Adrenal gland (tissue), 12 donors: ENCODE measurements around the gene TP53. TPM values are rescaled to one million over a fixed set of nuclear protein-coding genes. Genes with fewer than 3 reads are reported as not detected.

Experiments
- DNase-seq, 7 donors: peaks; one replicate each; pipeline ENCODE4 v3.0.0-alpha.2; 2019 to 2020
- H3K27ac ChIP-seq, 5 donors: fragments of 200-600 bp; sonication (generic) in 4 of 5; 1 replicate in 3 of 5; 2 replicates in 2 of 5; pipeline versions ENCODE4 v1.5.1 to v1.8.0; 2016 to 2020; ENCODE audit warnings: mild to moderate bottlenecking in 1 of 5
- H3K27me3 ChIP-seq: fragments of 200-600 bp; 2 replicates; pipeline ENCODE4 v1.8.0; 2021
- H3K36me3 ChIP-seq, 2 donors: fragments of 200-600 bp; replicated peaks in 1 of 2; 1 replicate in 1 of 2; 2 replicates in 1 of 2; pipeline versions ENCODE4 v1.5.1 to v1.8.0; 2018 to 2022
- H3K4me1 ChIP-seq, 2 donors: fragments of 200-600 bp; replicated peaks in 1 of 2; 1 replicate in 1 of 2; 2 replicates in 1 of 2; pipeline versions ENCODE4 v1.5.1 to v1.8.0; 2018 to 2021
- H3K4me3 ChIP-seq, 4 donors: fragments of 200-600 bp; sonication (generic) in 3 of 4; one replicate each; pipeline ENCODE4 v1.5.1; 2016 to 2018
- H3K9me3 ChIP-seq, 3 donors: fragments of 200-600 bp; sonication (generic) in 1 of 3; replicated peaks in 1 of 3; 1 replicate in 2 of 3; 2 replicates in 1 of 3; pipeline versions ENCODE4 v1.5.1 to v1.8.0; 2016 to 2021
- POLR2A ChIP-seq, 2 donors: fragments of 450-650 bp; IDR thresholded peaks; one replicate each; pipeline ENCODE4 v1.6.1; 2017; ENCODE audit warnings: antibody characterized with exemption in 2 of 2, mild to moderate bottlenecking in 2 of 2, moderate library complexity in 1 of 2
- WGBS, 4 donors: extraction: QIAGEN DNeasy Blood & Tissue Kit in 2 of 4; methylation state at CpG; one replicate each; pipeline versions ENCODE4 v1.1.5 to v1.1.7; 2013 to 2017; 5-methylcytosine and 5-hydroxymethylcytosine counted together
- intact Hi-C, 2 donors: fragments of 100-400 bp; cut with DNase I; formaldehyde crosslinking; loops; one replicate each; pipeline versions ENCODE4 v1.14.1 to v1.15.0; 2022 to 2023
- polyA plus RNA-seq, 3 donors: library from polyadenylated mRNA; stranded (reverse); fragments of 200-250 nt in 2 of 3; fragments of 350-450 nt in 1 of 3; fragmentation: Illumina TruSeq in 1 of 3; extraction: RNeasy Lipid Tissue Mini Kit (QIAGEN cat#74804) in 1 of 3; gene quantifications; one replicate each; pipeline ENCODE4 v1.2.3, GENCODE V29; 2013 to 2014
- total RNA-seq, 9 donors: library from RNA; depleted of rRNA in 4 of 9; stranded (reverse); fragments of >200 nt in 4 of 9; fragments of 120-200 nt in 1 of 9; fragmentation: NEBNext Ultra II Directional in 1 of 9; extraction: Animal tissue kit (Norgen Biotek cat#: 25700) in 1 of 9; gene quantifications; one replicate each; pipeline versions ENCODE4 v1.1.0 to v1.2.4, GENCODE V29; 2013 to 2023
- TF ChIP-seq, protein P1 (sequence below), 6 experiments: fragments of 450-650 bp in 4 of 6; fragments of 200-600 bp in 2 of 6; sonication (generic) in 1 of 6; IDR thresholded peaks; 1 replicate in 5 of 6; 2 replicates in 1 of 6; pipeline versions ENCODE4 v1.5.1 to v1.8.0; 2016 to 2021; ENCODE audit warnings: antibody characterized with exemption in 6 of 6, mild to moderate bottlenecking in 2 of 6, moderate library complexity in 1 of 6
- donor health status: healthy with polysubstance abuse.
- donor health status: Bipolar disorder and iron deficiency.
- donor health status: DM: yes; HTN: yes; CAD: no.
- donor health status: DM: no; HTN: no; CAD: no.
- donor health status: DM: no; HTN: no; CAD: no.
- donor health status: DM: yes; HTN: yes; CAD: no.

The TP53 gene
- total and polyA plus RNA-seq, 12 donors: 9.7 to 85.9 (median 26.6) TPM

DNA sequence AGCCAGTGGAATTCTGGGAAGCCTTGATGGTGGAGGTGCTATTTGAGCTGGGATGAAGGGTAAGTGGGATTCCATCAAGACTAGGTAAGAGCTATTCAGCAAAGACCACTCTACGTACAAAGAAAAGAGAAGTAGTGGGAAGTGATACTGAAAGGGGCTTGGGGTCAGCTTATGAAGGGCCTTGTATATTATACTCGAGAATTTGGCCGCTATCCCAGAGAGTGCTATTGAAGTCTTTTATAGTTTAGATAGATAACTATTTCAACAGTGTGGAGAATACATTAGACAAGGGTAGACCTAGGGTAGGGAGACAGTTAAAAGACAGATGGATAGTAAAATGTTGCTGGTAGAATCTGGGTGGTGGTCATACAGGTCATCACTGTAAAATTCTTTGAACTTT, 40.6 kb upstream of the TP53 start:
- WGBS, 4 donors: 63 to 77% (median 73%) methylated on average over 3 of the region's 3 CpGs
- no peak overlapping the region for H3K27ac ChIP-seq
- H3K27me3 ChIP-seq: peaks cover 17% of the 10 kb centered on the region
- TF ChIP-seq, protein P1, sequence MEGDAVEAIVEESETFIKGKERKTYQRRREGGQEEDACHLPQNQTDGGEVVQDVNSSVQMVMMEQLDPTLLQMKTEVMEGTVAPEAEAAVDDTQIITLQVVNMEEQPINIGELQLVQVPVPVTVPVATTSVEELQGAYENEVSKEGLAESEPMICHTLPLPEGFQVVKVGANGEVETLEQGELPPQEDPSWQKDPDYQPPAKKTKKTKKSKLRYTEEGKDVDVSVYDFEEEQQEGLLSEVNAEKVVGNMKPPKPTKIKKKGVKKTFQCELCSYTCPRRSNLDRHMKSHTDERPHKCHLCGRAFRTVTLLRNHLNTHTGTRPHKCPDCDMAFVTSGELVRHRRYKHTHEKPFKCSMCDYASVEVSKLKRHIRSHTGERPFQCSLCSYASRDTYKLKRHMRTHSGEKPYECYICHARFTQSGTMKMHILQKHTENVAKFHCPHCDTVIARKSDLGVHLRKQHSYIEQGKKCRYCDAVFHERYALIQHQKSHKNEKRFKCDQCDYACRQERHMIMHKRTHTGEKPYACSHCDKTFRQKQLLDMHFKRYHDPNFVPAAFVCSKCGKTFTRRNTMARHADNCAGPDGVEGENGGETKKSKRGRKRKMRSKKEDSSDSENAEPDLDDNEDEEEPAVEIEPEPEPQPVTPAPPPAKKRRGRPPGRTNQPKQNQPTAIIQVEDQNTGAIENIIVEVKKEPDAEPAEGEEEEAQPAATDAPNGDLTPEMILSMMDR (IDR thresholded peaks at IDR 0.05): no peak
- no peak for TF ChIP-seq POLR2A (IDR thresholded peaks at IDR 0.05)
- H3K36me3 ChIP-seq: no peaks in the 10 kb centered on the region
- DNase-seq: no peak
- H3K4me1 ChIP-seq: no peaks in the 10 kb centered on the region
- H3K4me3 ChIP-seq: no peak overlapping the region
- no peaks in the 10 kb centered on the region for H3K9me3 ChIP-seq
- intact Hi-C loops: no loop called here

DNA sequence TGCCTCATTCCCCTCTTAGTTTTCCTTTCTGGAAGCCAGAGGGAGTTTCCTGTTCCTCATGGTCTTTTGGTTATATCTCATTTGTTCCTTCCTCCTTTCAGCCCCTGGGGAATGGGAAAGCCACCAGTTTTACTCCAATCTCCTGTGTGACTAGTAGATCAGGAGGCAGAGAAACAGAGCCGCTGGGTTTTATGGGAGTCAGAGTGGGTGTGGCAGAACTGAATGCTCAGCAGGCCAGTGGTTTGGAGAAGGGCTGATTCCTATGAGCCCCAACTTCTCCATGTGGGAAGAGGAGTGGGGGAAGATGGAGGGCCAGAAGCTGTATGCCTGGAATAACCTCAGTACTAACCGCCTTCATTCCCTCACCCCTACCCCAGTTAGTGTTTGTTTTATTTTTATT, 34.3 kb upstream of the TP53 start:
- no peak for DNase-seq
- H3K27ac ChIP-seq: no peak overlapping the region
- H3K4me3 ChIP-seq: no peak overlapping the region
- H3K36me3 ChIP-seq: no peaks in the 10 kb centered on the region
- 75 to 92% (median 84%) methylated on average over 2 of the region's 2 CpGs for WGBS, 4 donors
- no peaks in the 10 kb centered on the region for H3K9me3 ChIP-seq
- H3K4me1 ChIP-seq: peaks cover 8 to 12% of the 10 kb centered on the region in 2 donors
- intact Hi-C loops: no loop called here
- H3K27me3 ChIP-seq: peaks cover 6% of the 10 kb centered on the region
- TF ChIP-seq, protein P1 (IDR thresholded peaks at IDR 0.05): no peak
- no peak for TF ChIP-seq POLR2A (IDR thresholded peaks at IDR 0.05)

DNA sequence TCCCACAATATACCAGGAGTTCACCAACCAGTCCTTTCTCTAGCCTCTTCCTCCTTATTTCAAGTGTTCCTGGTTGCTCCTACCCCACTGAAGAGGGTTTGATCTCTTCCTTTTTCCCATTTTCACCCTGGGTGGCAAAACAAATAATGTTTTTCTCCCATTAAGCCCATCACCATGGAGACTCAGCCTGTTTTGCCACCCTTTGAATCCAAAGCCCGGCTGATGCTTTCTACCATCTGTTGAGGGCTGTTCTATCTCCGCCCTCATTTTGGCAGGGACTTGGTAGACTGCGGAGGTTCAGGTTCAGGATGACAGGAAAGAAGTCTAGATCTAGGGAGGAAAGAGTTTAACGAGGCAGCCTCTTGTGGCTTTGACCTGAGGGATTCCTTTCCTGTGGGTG, 32.8 kb upstream of the TP53 start:
- no peak for TF ChIP-seq POLR2A (IDR thresholded peaks at IDR 0.05)
- TF ChIP-seq, protein P1 (IDR thresholded peaks at IDR 0.05): no peak
- peaks cover 11 to 14% of the 10 kb centered on the region in 2 donors for H3K4me1 ChIP-seq
- H3K4me3 ChIP-seq: no peak overlapping the region
- H3K27ac ChIP-seq: no peak overlapping the region
- 54 to 68% (median 65%) methylated on average over 4 of the region's 4 CpGs for WGBS, 4 donors
- no peaks in the 10 kb centered on the region for H3K27me3 ChIP-seq
- no peak for DNase-seq
- no peaks in the 10 kb centered on the region for H3K9me3 ChIP-seq
- H3K36me3 ChIP-seq: no peaks in the 10 kb centered on the region
- intact Hi-C loops: no loop called here

DNA sequence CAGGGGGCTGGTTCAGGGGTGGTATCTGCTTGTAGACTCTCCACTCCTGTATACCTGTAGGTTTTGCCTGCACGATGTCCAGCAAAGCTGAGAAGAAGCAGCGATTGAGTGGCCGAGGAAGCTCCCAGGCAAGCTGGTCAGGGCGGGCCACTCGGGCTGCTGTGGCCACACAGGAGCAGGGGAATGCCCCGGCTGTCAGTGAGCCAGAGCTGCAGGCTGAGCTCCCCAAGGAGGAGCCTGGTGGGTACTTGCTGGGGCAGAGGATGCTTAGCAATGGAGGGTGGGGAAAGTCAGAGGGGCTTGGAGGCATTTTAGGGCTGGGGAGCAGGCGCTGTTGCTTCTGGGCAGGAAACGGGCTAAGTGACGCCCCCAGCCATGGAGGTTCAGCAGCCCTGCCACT, 32.4 kb upstream of the TP53 start:
- no peak overlapping the region for H3K27ac ChIP-seq
- DNase-seq: no peak
- H3K9me3 ChIP-seq: no peaks in the 10 kb centered on the region
- no peaks in the 10 kb centered on the region for H3K36me3 ChIP-seq
- intact Hi-C loops: no loop called here
- H3K4me1 ChIP-seq: peaks cover 11 to 14% of the 10 kb centered on the region in 2 donors
- H3K4me3 ChIP-seq: no peak overlapping the region
- WGBS, 4 donors: 67 to 80% (median 73%) methylated on average over 5 to 9 of the region's 9 CpGs
- TF ChIP-seq POLR2A (IDR thresholded peaks at IDR 0.05): no peak
- TF ChIP-seq, protein P1 (IDR thresholded peaks at IDR 0.05): no peak
- no peaks in the 10 kb centered on the region for H3K27me3 ChIP-seq
